Right atrium auricular region (tissue), 2 donors: Measurements from ENCODE around the gene SFXN5. TPM values are rescaled to one million over a fixed set of nuclear protein-coding genes. Genes with fewer than 3 reads are reported as not detected.
"Not testable (repeated sequence)": the region's sequence is repeated elsewhere in the genome, so short reads cannot be mapped to it uniquely, and the experiment has no call there.

Experiments
- DNase-seq: peaks from one replicate; pipeline ENCODE4 v3.0.0-alpha.2; 2019; ENCODE audit warnings: low spot score
- H3K27ac ChIP-seq, 2 donors: fragments of 200-600 bp; sonication (generic); 1 replicate in 1 of 2; 2 replicates in 1 of 2; pipeline ENCODE4 v1.5.1; 2016 to 2019
- H3K27me3 ChIP-seq, 2 donors: fragments of 200-600 bp; sonication (generic); one replicate each; pipeline versions ENCODE4 v1.5.1 to v1.6.0; 2017 to 2019
- H3K36me3 ChIP-seq: fragments of 200-600 bp; sonication (generic); one replicate; pipeline ENCODE4 v1.5.1; 2016
- H3K4me1 ChIP-seq, 2 donors: fragments of 200-600 bp; sonication (generic); one replicate each; pipeline versions ENCODE4 v1.5.1 to v1.6.0; 2017 to 2019
- H3K4me3 ChIP-seq, 2 donors: fragments of 200-600 bp; sonication (generic); 1 replicate in 1 of 2; 2 replicates in 1 of 2; pipeline ENCODE4 v1.5.1; 2017 to 2019; ENCODE audit warnings: mild to moderate bottlenecking in 1 of 2, moderate library complexity in 1 of 2
- H3K9me3 ChIP-seq, 2 donors: fragments of 200-600 bp; sonication (generic); one replicate each; pipeline ENCODE4 v1.5.1; 2019
- CTCF ChIP-seq, 2 donors: fragments of 200-600 bp; sonication (generic); IDR thresholded peaks; one replicate each; pipeline ENCODE4 v1.5.1; 2019; ENCODE audit warnings: antibody characterized with exemption in 2 of 2
- total RNA-seq, 2 donors: library from RNA; depleted of rRNA; stranded (reverse); fragments of >200 nt; gene quantifications; one replicate each; pipeline ENCODE4 v1.1.0, GENCODE V29; 2016

The SFXN5 gene
- total RNA-seq, 2 donors from 2014 or later = 4.5 to 5.8 TPM

DNA sequence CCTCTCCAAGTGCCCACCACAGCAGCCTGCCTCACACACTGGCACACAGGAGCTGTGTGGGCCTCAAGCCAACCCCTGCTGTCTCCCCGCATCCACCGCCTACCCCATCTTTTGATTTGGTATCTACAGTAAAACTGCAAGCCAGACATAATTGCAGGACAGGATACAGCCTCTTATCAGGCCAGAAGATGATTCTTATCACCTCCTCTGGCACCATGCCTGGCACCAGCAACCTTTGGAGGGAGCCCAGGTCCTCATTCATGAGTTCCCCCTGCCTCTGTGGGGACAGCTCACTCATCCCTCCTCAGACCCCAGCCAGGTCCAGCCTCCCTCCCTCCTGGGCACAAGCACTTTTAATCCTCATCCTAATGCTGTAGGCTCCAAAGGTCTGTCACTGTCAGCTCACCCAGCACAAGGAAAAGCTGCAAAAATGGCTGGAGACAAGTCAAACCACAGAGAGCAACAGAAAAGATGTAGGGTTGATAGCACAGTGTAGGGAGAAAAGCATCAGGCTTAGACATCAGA lies 31.6 kb upstream of the SFXN5 start:
- Histone ChIP-seq H3K27ac (no peak overlapping the region), H3K4me3 (no peak overlapping the region), H3K4me1 (peaks cover 0 to 45% of the 10 kb centered on the region in 2 donors), H3K9me3 (no peaks in the 10 kb centered on the region), H3K27me3 (no peaks in the 10 kb centered on the region), H3K36me3 (no peaks in the 10 kb centered on the region)
- no peak for DNase-seq
- no peak for TF ChIP-seq CTCF (IDR thresholded peaks at IDR 0.05)

- Histone ChIP-seq H3K36me3 (no peaks in the 10 kb centered on the region), H3K9me3 (no peaks in the 10 kb centered on the region), H3K4me1 (peaks cover 0 to 32% of the 10 kb centered on the region in 2 donors), H3K27ac (no peak overlapping the region), H3K27me3 (no peaks in the 10 kb centered on the region), H3K4me3 (no peak overlapping the region)
- DNase-seq = no peak
- no peak for TF ChIP-seq CTCF (IDR thresholded peaks at IDR 0.05)
These were observed 30.2 kb upstream of the SFXN5 start for GRCh38 chr2:73101626-73102256.

DNA sequence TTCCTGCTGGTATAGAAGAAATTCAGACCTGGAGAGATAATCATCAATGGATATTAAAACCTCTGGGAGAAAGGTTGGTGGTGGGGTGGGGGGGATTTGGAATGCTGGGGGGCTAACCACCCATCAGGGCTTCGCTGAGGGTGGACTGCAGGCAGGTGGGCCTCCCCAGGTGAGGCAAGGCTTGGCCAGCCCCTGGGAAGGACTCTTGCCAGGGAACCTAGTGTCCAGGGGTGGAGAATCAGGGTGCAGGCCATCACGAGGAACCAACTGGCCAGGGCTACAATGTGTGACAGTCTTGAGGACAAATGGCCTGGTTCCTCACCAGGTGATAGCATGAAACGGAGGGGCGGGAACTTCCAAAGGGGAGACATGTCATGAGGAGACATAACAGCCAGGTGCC lies 29.4 kb upstream of the SFXN5 start:
- no peaks in the 10 kb centered on the region for H3K27me3 ChIP-seq
- H3K27ac ChIP-seq = no peak overlapping the region
- H3K4me1 ChIP-seq = peaks cover 0 to 27% of the 10 kb centered on the region in 2 donors
- H3K4me3 ChIP-seq = no peak overlapping the region
- DNase-seq = no peak
- TF ChIP-seq CTCF (IDR thresholded peaks at IDR 0.05) = no peak
- no peaks in the 10 kb centered on the region for H3K9me3 ChIP-seq
- H3K36me3 ChIP-seq = no peaks in the 10 kb centered on the region

GRCh38 chr2:73099486-73099885 lies 28.0 kb upstream of the SFXN5 start:
- no peak for DNase-seq
- no peaks in the 10 kb centered on the region for H3K36me3 ChIP-seq
- H3K4me1 ChIP-seq = peaks cover 0 to 18% of the 10 kb centered on the region in 2 donors
- H3K9me3 ChIP-seq = no peaks in the 10 kb centered on the region
- TF ChIP-seq CTCF (IDR thresholded peaks at IDR 0.05) = no peak
- H3K27ac ChIP-seq = no peak overlapping the region
- no peak overlapping the region for H3K4me3 ChIP-seq
- no peaks in the 10 kb centered on the region for H3K27me3 ChIP-seq

GRCh38 chr2:73095910-73096309 lies 24.4 kb upstream of the SFXN5 start:
- Histone ChIP-seq H3K36me3 (no peaks in the 10 kb centered on the region), H3K4me3 (no peak overlapping the region), H3K27ac (no peak overlapping the region), H3K4me1 (peaks cover 0 to 36% of the 10 kb centered on the region in 2 donors), H3K27me3 (no peaks in the 10 kb centered on the region), H3K9me3 (no peaks in the 10 kb centered on the region)
- no peak for TF ChIP-seq CTCF (IDR thresholded peaks at IDR 0.05)
- DNase-seq = no peak

DNA sequence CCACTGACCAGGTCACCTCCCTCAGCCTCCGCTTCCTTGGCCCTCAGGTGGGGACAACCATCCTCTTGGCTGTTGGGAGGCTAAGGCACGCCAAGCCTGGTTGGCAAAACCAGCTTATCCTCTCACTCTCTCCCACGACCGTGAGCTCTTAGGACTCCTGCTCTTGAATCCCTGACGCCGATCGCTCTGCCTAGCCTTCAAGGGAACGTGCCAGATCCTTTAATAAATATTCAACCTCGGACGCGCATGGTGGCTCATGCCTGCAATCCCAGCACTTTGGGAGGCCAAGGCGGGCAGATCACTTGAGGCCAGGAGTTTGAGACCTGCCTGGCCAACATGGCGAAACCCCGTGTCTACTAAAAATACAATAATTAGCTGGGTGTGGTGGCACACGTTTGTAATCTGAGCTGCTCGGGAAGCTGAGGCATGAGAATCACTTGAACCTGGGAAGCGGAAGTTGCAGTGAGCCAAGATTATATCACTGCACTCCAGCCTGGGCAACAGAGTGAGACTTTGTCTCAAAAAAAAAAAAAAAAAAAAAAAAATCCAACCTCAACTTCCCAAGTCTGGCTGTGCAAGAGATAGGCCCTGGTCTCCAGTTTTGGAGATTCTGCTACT lies 22.2 kb upstream of the SFXN5 start:
- not testable (repeated sequence) for H3K27me3 ChIP-seq, DNase-seq, H3K9me3 ChIP-seq, H3K4me3 ChIP-seq, H3K27ac ChIP-seq, H3K36me3 ChIP-seq
- H3K4me1 ChIP-seq = peaks cover 0 to 58% of the 10 kb centered on the region in 2 donors
